Gastrocnemius medialis (tissue), 4 donors: ENCODE measurements around the gene CAMTA1.

Experiments
- POLR2A ChIP-seq, 2 donors: fragments of 450-650 bp; IDR thresholded peaks; one replicate each; pipeline ENCODE4 v1.6.1; 2017; ENCODE audit warnings: antibody characterized with exemption in 2 of 2, mild to moderate bottlenecking in 2 of 2, moderate library complexity in 2 of 2
- TF ChIP-seq, protein P1 (sequence below), 5 experiments: fragments of 450-650 bp in 3 of 5; fragments of 200-600 bp in 2 of 5; sonication (generic) in 2 of 5; IDR thresholded peaks in 4 of 5; conservative IDR thresholded peaks in 1 of 5; 1 replicate in 4 of 5; 2 replicates in 1 of 5; pipeline ENCODE4 v1.5.1; 2016 to 2019; ENCODE audit warnings: antibody characterized with exemption in 5 of 5, mild to moderate bottlenecking in 3 of 5, moderate library complexity in 3 of 5

DNA sequence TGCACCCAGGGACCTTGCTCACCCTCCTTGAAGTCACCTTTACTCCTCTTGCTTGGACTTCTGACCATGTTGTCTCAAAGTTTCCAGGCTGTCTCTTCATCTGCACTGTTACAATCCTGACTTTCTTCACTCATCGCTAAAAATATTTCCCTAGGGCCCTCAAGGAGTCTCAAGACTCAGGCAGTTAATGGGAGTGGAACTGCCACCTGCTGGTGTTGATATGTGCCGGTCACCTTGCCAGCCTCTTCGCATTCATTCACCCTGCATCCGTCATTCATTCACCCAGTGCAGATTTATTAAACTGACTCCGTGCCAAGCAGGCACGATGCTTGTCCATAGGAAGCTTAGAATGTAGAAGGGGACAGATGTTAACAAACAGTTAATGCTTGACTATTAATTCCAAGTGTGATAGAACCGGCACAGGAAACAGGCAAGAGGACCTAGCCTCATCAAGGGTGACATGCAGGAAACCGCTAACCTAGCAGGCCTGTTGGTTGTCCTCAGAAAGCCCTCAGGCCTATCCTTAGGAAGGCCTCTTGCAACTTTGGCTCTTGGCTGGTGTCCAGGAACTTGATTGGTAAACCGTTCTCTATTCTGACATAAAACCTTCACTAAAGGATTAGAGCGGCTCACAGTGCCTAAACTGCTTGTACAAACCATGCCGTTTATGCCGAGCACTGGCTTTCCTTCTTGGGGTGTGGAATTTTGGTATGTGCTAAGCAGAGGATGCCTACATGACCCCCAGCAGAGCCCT is 342.2 kb downstream of the CAMTA1 start:
- TF ChIP-seq, protein P1, sequence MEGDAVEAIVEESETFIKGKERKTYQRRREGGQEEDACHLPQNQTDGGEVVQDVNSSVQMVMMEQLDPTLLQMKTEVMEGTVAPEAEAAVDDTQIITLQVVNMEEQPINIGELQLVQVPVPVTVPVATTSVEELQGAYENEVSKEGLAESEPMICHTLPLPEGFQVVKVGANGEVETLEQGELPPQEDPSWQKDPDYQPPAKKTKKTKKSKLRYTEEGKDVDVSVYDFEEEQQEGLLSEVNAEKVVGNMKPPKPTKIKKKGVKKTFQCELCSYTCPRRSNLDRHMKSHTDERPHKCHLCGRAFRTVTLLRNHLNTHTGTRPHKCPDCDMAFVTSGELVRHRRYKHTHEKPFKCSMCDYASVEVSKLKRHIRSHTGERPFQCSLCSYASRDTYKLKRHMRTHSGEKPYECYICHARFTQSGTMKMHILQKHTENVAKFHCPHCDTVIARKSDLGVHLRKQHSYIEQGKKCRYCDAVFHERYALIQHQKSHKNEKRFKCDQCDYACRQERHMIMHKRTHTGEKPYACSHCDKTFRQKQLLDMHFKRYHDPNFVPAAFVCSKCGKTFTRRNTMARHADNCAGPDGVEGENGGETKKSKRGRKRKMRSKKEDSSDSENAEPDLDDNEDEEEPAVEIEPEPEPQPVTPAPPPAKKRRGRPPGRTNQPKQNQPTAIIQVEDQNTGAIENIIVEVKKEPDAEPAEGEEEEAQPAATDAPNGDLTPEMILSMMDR (IDR thresholded peaks at IDR 0.05 in 4 of 5, conservative IDR thresholded peaks at IDR 0.05 in 1 of 5) = no peak
- TF ChIP-seq POLR2A (IDR thresholded peaks at IDR 0.05) = no peak
